HuH-7 (cell line): ENCODE measurements around the gene KYNU.
"Not testable (repeated sequence)": the region's sequence is repeated elsewhere in the genome, so short reads cannot be mapped to it uniquely, and the experiment has no call there.

Source experiments
- DNase-seq: peaks from one replicate; pipeline ENCODE4 v3.0.0; 2011; ENCODE audit warnings: low spot score

The KYNU gene

DNA sequence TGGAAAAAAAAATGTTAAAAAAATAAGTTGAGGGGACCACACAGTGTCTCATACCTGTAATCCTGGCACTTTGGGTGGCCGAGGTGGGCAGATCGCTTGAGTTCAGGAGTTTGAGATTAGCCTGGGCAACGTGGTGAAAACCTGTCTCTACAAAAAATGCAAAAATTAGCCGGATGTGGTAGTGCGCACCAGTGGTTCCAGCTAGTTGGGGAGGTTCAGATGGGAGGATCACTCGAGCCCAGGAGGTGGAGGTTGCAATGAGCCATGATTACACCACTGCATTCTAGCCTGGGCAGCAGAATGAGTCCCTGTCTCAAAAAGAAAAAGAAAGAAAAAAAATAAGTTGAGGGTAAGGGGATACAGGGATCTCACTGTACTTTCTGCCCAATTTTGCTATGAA, 6.1 kb upstream of the KYNU start:
- no peak for DNase-seq

DNA sequence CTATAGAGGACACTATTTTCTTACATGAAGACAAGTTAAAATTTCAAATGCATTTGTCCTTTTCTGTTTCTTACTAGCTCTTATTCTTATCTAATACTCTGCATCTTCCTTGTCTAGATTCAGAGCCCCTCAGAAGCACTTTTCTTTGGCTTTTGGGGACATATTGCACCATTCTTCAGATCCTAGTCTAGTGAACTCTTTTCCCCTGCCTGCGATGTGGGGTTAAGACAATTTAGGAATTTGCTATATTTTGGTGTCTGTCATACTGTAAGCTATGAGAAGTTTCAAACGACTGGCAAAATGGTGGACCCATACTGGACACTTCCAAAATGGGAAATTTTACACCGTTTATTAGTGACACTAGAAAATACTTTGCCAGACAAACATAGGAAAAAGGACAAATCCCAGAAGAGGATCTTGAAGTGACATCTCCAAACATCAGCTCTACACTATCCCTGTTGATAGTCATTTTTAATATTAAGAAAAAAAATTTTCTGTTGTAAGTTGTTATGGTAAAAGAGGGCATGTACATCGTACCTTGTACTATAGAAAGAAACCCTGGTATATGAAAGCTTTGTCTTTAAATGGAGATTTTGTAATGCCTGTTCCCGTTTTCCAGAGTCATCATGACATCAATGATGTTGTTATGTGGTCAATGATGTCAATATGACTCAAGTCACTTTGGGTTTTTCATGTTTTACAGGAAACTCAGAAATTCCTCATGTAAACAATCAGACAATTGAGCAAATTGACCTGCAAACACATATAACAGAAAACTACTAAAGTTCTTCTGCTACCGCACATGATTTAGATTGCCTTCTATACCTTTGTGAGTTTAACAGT, 4.4 kb upstream of the KYNU start:
- DNase-seq: no peak

GRCh38 chr2:142873831-142874287, 3.6 kb upstream of the KYNU start:
- DNase-seq: no peak

DNA sequence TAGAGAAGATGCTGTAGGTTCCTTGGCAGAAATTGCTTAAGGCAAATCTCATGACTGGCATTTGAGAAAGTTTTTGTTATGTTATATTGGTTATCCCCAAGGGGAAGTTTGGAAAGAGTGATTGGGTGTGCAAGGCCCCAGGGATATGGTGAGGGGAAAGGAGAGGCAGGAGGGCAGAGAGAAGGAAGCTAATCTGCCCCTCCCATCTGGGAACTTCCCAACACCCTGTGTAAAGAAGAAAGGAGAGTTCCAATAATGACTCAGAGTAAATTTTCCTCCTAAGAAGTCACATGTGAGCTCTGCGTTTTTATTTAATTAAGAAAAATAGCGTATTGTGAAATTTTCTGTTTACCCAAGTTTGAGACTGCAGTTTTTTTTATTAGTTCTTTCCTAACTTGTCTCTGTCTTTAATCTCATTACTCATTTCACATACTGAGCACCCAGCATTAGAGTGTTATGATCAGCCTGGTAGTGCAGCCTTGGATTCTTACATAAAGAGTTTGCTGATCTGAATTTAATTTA, 3.1 kb upstream of the KYNU start:
- DNase-seq: no peak

DNA sequence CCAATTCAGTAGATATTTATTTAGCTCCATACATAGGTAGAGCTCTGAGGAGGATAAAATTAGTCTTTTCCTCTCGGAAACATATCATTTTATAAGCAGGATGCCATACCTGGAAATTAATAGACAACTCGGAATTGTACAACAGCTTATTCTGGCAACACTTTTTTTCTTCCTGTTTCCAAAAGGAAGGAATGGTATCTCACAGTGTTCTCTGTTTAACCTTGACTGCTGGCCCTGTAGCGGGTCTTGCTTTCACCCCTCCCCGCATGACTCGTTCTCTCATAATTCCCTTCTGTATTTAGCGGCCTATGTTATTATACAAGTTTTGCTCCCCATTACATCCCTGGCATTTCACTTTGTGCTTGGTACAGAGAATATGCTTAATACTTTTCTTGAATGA, 2.5 kb upstream of the KYNU start:
- no peak for DNase-seq

GRCh38 chr2:142875652-142876051, 1.8 kb upstream of the KYNU start:
- no peak for DNase-seq

- no peak for DNase-seq
These were observed 1.0 kb upstream of the KYNU start for GRCh38 chr2:142876423-142876822.

GRCh38 chr2:142878031-142878678, 691 bp downstream of the KYNU start:
- DNase-seq: no peak

DNA sequence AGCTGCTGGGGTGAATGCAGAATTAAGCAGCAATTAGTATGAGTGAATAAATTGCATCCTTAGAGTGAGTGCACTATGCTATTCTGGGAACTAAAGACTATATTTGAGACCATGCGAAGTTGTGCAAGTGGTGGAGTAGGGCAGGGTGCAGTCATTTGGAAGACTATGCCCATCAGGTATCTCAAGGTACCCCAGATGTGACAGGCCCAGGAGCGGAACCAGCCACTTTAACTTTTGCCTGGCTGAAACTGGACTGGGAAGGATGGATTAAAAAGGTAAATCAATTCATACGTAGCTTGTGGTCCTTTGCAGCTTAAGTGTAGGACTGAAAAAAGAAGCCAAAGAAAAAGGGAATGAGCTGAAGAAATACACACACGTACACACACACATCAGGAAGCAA, 1.7 kb downstream of the KYNU start:
- DNase-seq: no peak

DNA sequence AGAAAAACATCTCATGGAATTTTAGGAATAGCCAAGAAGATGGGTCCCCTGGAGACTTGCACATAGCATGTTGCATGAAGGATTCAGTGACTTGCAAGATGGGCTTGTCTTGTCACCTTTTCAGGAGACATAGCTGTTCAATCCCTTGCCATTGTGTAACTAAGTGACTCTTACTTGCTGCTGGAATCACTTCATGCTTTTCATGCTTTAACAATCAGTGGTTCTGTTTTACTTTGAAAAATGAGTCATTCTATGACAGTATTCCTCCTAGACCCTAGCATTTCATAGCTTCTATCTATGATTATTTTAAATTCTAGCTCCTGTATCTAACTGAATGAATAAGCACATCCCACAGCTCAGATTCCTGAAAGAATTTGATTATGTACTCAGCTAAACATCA, 2.8 kb downstream of the KYNU start:
- DNase-seq: no peak

DNA sequence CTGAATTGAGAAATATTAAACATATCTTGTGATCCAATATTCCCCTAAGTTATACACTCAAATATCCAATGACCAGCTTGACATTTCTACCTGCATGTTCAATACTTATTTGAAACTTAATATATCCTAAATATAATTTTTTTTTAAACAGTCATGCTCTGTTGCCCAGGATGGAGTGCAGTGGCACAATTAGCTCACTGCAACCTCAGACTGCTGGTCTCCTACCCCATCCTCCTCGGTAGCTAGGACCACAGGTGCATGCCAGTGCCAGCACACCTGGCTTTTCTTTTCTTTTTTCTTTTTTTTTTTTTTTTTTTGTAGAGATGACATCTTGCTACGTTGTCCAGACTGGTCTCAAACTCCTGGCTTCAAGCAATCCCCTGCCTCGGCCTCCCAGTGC, 4.2 kb downstream of the KYNU start:
- no peak for DNase-seq

DNA sequence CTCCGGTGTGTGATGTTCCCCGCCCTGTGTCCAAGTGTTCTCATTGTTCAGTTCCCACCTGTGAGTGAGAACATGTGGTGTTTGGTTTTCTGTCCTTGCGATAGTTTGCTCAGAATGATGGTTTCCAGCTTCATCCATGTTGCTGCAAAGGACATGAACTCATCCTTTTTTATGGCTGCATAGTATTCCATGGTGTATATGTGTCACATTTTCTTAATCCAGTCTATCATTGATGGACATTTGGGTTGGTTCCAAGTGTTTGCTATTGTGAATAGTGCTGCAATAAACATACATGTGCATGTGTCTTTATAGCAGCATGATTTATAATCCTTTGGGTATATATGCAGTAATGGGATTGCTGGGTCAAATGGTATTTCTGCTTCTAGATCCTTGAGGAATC, 5.0 kb downstream of the KYNU start:
- DNase-seq: not testable (repeated sequence)

GRCh38 chr2:142883526-142883925, 6.1 kb downstream of the KYNU start:
- DNase-seq: no peak

GRCh38 chr2:142885543-142885942, 8.1 kb downstream of the KYNU start:
- DNase-seq: no peak

DNA sequence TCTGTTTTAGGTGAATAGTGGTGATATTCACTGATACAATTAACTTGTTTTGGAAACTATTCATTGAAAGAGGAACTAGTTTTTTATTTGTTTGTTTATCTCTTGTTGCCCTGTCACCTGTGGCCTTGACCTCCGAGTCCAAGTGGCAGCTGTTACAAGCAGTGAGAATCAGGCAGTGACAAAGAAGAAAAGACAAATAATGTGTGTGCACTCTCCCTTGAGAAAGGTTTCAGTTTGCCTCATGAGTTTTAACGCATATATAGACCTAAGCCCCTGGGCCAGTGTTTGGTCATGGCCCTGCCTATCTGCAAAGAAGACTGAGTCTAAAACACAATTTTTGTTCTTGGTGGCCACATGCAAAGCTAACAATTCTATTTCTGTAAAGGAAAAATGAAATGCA, 15.3 kb downstream of the KYNU start:
- no peak for DNase-seq

DNA sequence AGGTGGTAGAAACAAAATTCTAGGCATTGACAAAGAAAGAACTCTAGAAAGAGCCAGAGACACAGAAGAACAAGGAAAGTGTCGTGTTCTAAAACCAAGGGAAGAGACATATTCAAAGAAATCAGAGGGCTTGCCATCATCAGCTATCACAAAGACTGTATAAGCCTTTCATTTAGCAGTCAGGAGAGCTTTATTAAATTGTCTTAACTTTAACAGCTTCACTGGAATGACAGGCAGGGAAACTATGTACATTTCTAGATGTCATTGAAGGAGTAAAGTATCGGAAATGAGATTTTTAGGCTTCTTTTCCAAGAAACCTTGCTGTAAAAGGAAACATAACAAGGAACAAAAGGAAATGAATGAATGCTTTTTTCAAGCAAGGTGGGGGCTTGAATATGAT, 15.8 kb downstream of the KYNU start:
- DNase-seq: no peak

DNA sequence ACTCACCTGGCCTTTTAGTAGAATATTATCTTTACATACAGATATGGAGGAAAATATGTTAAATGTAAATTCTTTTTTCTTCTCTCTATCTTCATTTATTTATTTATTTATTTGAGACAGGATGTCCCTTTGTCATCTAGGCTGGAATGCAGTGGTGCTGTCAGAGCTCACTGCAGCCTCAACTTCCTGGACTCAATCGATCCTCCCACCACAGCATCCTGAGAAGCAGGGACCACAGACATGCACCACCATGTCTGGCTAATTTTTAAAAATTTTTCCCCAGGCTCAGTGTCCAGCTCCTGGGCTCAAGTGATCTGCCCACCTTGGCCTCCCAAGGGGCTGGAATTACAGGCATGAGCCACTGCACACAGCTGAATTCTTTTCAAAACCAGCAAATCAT, 20.3 kb downstream of the KYNU start:
- DNase-seq: no peak

- DNase-seq: not testable (repeated sequence)
These were observed 22.9 kb downstream of the KYNU start for GRCh38 chr2:142900327-142900726.

GRCh38 chr2:142901780-142902179, 24.3 kb downstream of the KYNU start:
- DNase-seq: no peak

DNA sequence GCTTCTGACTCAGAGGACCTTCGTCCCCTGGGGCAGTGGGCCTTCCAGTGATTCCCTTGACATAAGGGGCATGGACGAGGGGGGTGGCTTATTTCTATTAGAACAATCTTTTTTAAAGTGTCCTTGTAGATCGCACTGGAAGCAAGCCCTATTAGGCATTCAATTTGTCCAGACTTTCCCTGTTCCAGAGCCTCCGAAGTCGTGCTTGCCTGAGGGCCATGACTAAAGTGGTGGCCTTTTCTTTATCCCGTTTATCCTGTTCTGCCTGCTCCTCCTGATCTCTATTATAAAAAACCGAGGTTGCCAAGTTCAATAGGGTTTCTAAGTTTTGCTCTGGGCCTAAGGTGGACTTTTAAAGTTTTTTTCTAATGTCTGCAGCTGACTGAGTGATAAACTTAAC, 26.3 kb downstream of the KYNU start:
- DNase-seq: not testable (repeated sequence)

DNA sequence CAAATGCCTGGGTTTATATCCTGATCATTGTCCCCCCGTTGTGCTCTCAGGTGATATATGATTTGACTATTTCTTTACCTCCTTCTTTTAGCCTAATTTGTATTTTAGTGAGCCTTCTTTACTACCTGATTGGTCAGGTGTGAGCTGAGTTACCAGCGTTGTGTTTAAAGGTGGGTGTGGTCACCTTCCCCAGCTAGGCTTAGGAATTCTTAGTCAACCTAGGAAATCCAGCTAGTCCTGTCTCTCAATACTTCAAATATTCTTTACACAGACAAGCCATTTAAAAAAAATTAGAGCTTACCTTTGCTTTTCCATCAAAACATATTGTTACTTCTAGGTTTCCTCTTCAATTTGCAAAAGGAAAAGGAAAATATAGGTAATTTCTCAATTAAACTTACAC, 30.2 kb downstream of the KYNU start:
- DNase-seq: no peak

GRCh38 chr2:142914507-142915313, 37.2 kb downstream of the KYNU start:
- DNase-seq: no peak

- DNase-seq: no peak
These were observed 38.0 kb downstream of the KYNU start for GRCh38 chr2:142915502-142915901.
